Measurements from ENCODE around the gene ANP32E. TPM values are rescaled to one million over a fixed set of nuclear protein-coding genes. Genes with fewer than 3 reads are reported as not detected.
A peak's percentile ranks its signal among the peaks of the same experiment; 100 is the strongest.

Gene ANP32E
- total and polyA plus RNA-seq, 2 of the 8 experiments (the other 6 are each of a cell fraction or from before 2014, with no cell fraction given): 20.7 to 123 TPM

DNA sequence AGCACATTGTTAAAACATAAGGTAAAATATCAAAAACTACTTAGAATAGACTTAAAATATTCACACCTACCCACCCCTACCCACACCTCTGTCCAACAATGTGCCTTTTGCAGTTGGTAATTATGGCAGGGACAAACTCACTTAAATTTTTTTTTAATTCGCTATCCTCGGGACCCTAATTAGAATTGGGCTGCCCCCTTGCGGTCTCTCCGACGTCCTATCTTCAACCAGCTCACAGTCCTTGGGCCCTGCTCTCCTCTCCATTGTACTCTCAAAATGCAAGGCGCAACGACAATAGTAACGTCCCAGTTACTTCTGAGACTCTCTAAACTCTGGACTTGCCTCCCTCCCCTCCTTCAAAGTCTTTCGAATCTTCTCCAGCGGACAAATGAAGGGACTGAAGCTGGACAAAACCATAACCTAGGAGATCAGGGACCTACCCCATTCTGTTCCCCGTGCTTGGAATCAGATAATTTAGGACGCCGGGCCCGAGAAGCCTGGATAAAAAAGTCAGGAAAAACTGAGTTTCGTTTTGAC, 45.4 kb upstream of the ANP32E start:
- H3K4me3 ChIP-seq (ENCODE audit: extremely low read depth in 1 of 4, insufficient read depth in 2 of 4, low read depth in 3 of 4, low read length in 4 of 4): peak overlapping the region; percentile 69 to 86 (median 81)
- H2BK5ac ChIP-seq (ENCODE audit: low read depth, low read length): peak overlapping the region; percentile 83; the same call in 1 of the 2 replicates
- DNase-seq (ENCODE audit: low read depth in 1 of 2, low spot score in 2 of 2) (peak in 1 of 2 experiments; percentile 67), FAIRE-seq (peak; percentile 36)
- H3K14ac ChIP-seq (ENCODE audit: insufficient read length): no peak overlapping the region
- peaks cover 1 to 12% (median 5%) of the 10 kb centered on the region in 4 experiments; a peak in 6 of 8 replicates for H3K36me3 ChIP-seq (ENCODE audit: control insufficient read depth in 2 of 4, insufficient read depth in 4 of 4, low read length in 3 of 4)
- peak overlapping the region; percentile 86 to 91 (median 90) for H3K9ac ChIP-seq (replicated peaks in 1 of 4; ENCODE audit: extremely low read depth in 1 of 4, low read depth in 3 of 4, low read length in 3 of 4)
- WGBS, 2 experiments (ENCODE audit: extremely low coverage in 1 of 2, insufficient coverage in 1 of 2, insufficient read length in 1 of 2, insufficient replicate concordance in 2 of 2, low coverage in 1 of 2, low lambda C conversion rate in 2 of 2, missing lambda C conversion rate in 1 of 2): 4% methylated on average over 15 of the region's 15 CpGs; no CpG with 5 or more reads in 1 of the 2 experiments
- no peak overlapping the region for H3K23ac ChIP-seq (ENCODE audit: insufficient read length)
- no peaks in the 10 kb centered on the region for H3K79me2 ChIP-seq (ENCODE audit: control insufficient read depth in 1 of 2, insufficient read depth in 2 of 2, low read length in 2 of 2)
- H3K4me1 ChIP-seq (replicated peaks in 1 of 4; ENCODE audit: control insufficient read depth in 3 of 4, insufficient read depth in 4 of 4, low read length in 3 of 4): peaks cover 0 to 4% (median 2%) of the 10 kb centered on the region in 4 experiments; a peak in 2 of 7 replicates
- no peak overlapping the region for H2BK20ac ChIP-seq (ENCODE audit: low read length)
- H2BK120ac ChIP-seq (replicated peaks; ENCODE audit: low read depth, low read length): no peak overlapping the region
- H3K23me2 ChIP-seq (ENCODE audit: low read depth, low read length): peaks cover 8% of the 10 kb centered on the region; the same call in 1 of the 2 replicates
- peak overlapping the region; percentile 88 for H3K27ac ChIP-seq (ENCODE audit: low read depth, low read length)
- no peak overlapping the region for H4K91ac ChIP-seq (replicated peaks; ENCODE audit: insufficient read length, low read length)
- POLR2A ChIA-PET (ENCODE audit: partially characterized antibody): interaction anchor here (0.5 to 25.2 kb wide), 8 partner anchors 10 to 245 kb away, joined by 3 to 535 read pairs (median 10); partner anchors contain the start of genes APH1A, C1orf54, CA14 and RPRD2
- CTCF ChIA-PET (ENCODE audit: partially characterized antibody): interaction anchor here (0.6 to 16.5 kb wide), 10 partner anchors 10 to 843 kb away, joined by 3 to 326 read pairs (median 4); partner anchors contain the start of genes APH1A, C1orf54 and CA14
- peak overlapping the region; percentile 65 for H4K5ac ChIP-seq (ENCODE audit: insufficient read length, low read depth, low read length)
- H2AK5ac ChIP-seq (ENCODE audit: low read depth, low read length): no peak overlapping the region; the same call in 1 of the 2 replicates
- no peaks in the 10 kb centered on the region for H3K79me1 ChIP-seq (ENCODE audit: low read depth, low read length)
- no peak overlapping the region for H2BK15ac ChIP-seq (ENCODE audit: low read length)
- H4K8ac ChIP-seq (ENCODE audit: extremely low read depth, insufficient read depth, low read length): peak overlapping the region; percentile 92; the same call in 1 of the 2 replicates
- peaks cover 0 to 7% (median 7%) of the 10 kb centered on the region in 4 experiments; a peak in 4 of 7 replicates for H3K27me3 ChIP-seq (replicated peaks in 1 of 4; ENCODE audit: control insufficient read depth in 3 of 4, extremely low read depth in 1 of 4, insufficient read depth in 3 of 4, low read length in 3 of 4)
- H3K4ac ChIP-seq (replicated peaks; ENCODE audit: insufficient read length, low read depth, low read length): no peak overlapping the region
- peaks cover 0 to 2% of the 10 kb centered on the region in 2 experiments for H4K20me1 ChIP-seq (replicated peaks in 1 of 2; ENCODE audit: control insufficient read depth in 1 of 2, insufficient read depth in 2 of 2, low read length in 2 of 2)
- no peaks in the 10 kb centered on the region for H3K9me3 ChIP-seq (ENCODE audit: insufficient read depth in 2 of 2, low read depth in 1 of 2, low read length in 1 of 2)
- H3K4me2 ChIP-seq (ENCODE audit: insufficient read depth in 1 of 2, low read depth in 2 of 2, low read length in 2 of 2): peak overlapping the region; percentile 84 to 94
- peak overlapping the region; percentile 41; the same call in 1 of the 2 replicates for H2BK12ac ChIP-seq (ENCODE audit: low read depth, low read length)
- H3K18ac ChIP-seq (ENCODE audit: extremely low read depth, low read length): peak overlapping the region; percentile 84; the same call in 1 of the 2 replicates
- H2AFZ ChIP-seq (ENCODE audit: low read length): 0 out of 2 replicates have a peak overlapping the region, but pooled peaks have one; percentile 39
- H3K56ac ChIP-seq (replicated peaks; ENCODE audit: insufficient read length, low read depth, low read length): no peak overlapping the region
- peak; percentile 15; the same call in 1 of the 2 replicates for TF ChIP-seq POLR2AphosphoS5 (IDR thresholded peaks at IDR 0.05; ENCODE audit: low read depth, low read length)
- TF ChIP-seq SIN3A (conservative IDR thresholded peaks at IDR 0.05 in 1 of 2, IDR thresholded peaks at IDR 0.05 in 1 of 2; ENCODE audit: low read depth in 1 of 2, low read length in 2 of 2): peak; percentile 28 to 41; a peak in 1 of 4 replicates
- TF ChIP-seq CHD1 (IDR thresholded peaks at IDR 0.05; ENCODE audit: low read depth, low read length): no peak
- no peak for TF ChIP-seq RFX5 (IDR thresholded peaks at IDR 0.05; ENCODE audit: borderline replicate concordance, low read depth, low read length)
- peak; percentile 53 for TF ChIP-seq TAF1 (IDR thresholded peaks at IDR 0.05; ENCODE audit: low read depth, low read length)
- TF ChIP-seq, protein P1, sequence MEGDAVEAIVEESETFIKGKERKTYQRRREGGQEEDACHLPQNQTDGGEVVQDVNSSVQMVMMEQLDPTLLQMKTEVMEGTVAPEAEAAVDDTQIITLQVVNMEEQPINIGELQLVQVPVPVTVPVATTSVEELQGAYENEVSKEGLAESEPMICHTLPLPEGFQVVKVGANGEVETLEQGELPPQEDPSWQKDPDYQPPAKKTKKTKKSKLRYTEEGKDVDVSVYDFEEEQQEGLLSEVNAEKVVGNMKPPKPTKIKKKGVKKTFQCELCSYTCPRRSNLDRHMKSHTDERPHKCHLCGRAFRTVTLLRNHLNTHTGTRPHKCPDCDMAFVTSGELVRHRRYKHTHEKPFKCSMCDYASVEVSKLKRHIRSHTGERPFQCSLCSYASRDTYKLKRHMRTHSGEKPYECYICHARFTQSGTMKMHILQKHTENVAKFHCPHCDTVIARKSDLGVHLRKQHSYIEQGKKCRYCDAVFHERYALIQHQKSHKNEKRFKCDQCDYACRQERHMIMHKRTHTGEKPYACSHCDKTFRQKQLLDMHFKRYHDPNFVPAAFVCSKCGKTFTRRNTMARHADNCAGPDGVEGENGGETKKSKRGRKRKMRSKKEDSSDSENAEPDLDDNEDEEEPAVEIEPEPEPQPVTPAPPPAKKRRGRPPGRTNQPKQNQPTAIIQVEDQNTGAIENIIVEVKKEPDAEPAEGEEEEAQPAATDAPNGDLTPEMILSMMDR (IDR thresholded peaks at IDR 0.05; ENCODE audit: control extremely low read depth in 1 of 3, insufficient read depth in 1 of 3, low read depth in 1 of 3, low read length in 3 of 3): peak; percentile 57 to 74 (median 68)
- TF ChIP-seq RAD21 (IDR thresholded peaks at IDR 0.05 in 1 of 2, conservative IDR thresholded peaks at IDR 0.05 in 1 of 2; ENCODE audit: low read depth in 2 of 2, low read length in 2 of 2): peak; percentile 66 to 76

Measured in H1 (cell line).